Testis (tissue), 3 donors: ENCODE measurements around the gene MYO15B. TPM values are rescaled to one million over a fixed set of nuclear protein-coding genes. Genes with fewer than 3 reads are reported as not detected.

Experiments
- DNase-seq: peaks from one replicate; pipeline ENCODE4 v3.0.0-alpha.2; 2019
- H3K27ac ChIP-seq, 2 donors: fragments of 200-600 bp; sonication (generic); one replicate each; pipeline ENCODE4 v1.5.1; 2019
- H3K27me3 ChIP-seq: fragments of 200-600 bp; sonication (generic); one replicate; pipeline ENCODE4 v1.5.1; 2019
- H3K36me3 ChIP-seq: fragments of 200-600 bp; sonication (generic); one replicate; pipeline ENCODE4 v1.5.1; 2017; ENCODE audit warnings: low read depth; ENCODE audit errors: missing control alignments
- H3K4me1 ChIP-seq: fragments of 200-600 bp; sonication (generic); one replicate; pipeline ENCODE4 v1.5.1; 2019
- H3K4me3 ChIP-seq, 2 donors: fragments of 200-600 bp; sonication (generic); one replicate each; pipeline ENCODE4 v1.5.1; 2017 to 2019
- H3K9me3 ChIP-seq: fragments of 200-600 bp; sonication (generic); one replicate; pipeline ENCODE4 v1.5.1; 2017
- POLR2A ChIP-seq: fragments of 450-650 bp; IDR thresholded peaks from one replicate; pipeline ENCODE4 v1.6.1; 2017; ENCODE audit warnings: antibody characterized with exemption, mild to moderate bottlenecking, moderate library complexity
- WGBS, 2 donors: methylation state at CpG; one replicate each; pipeline ENCODE4 v1.1.5; 2018; 5-methylcytosine and 5-hydroxymethylcytosine counted together
- intact Hi-C: fragments of 100-400 bp; cut with DNase I; formaldehyde crosslinking; loops from one replicate; pipeline ENCODE4 v1.15.1; 2023; ENCODE audit warnings: low total_unique reads
- polyA plus RNA-seq: library from polyadenylated mRNA; stranded (reverse); fragments of 350-450 nt; fragmentation: Illumina TruSeq; extraction: RNeasy Lipid Tissue Mini Kit (QIAGEN cat#74804); gene quantifications from one replicate; pipeline ENCODE4 v1.2.3, GENCODE V29; 2014; ENCODE audit warnings: low read depth, low replicate concordance; ENCODE audit not compliant: insufficient read depth
- total RNA-seq, 2 donors: library from RNA; depleted of rRNA; stranded (reverse); fragments of >200 nt; gene quantifications; one replicate each; pipeline ENCODE4 v1.2.3, GENCODE V29; 2016
- TF ChIP-seq, protein P1 (sequence below), 3 experiments: fragments of 450-650 bp in 2 of 3; fragments of 200-600 bp in 1 of 3; sonication (generic) in 1 of 3; IDR thresholded peaks; one replicate each; pipeline ENCODE4 v1.5.1; 2016 to 2019; ENCODE audit warnings: antibody characterized with exemption in 3 of 3, mild to moderate bottlenecking in 2 of 3, moderate library complexity in 1 of 3

MYO15B gene
- total and polyA plus RNA-seq, 3 donors from 2014 or later: 70.4 to 142 (median 139) TPM

GRCh38 chr17:75612906-75613626, 25.5 kb downstream of the MYO15B start:
- Histone ChIP-seq H3K4me1 (no peaks in the 10 kb centered on the region), H3K36me3 (no peaks in the 10 kb centered on the region), H3K27me3 (no peaks in the 10 kb centered on the region), H3K4me3 (no peak overlapping the region), H3K9me3 (no peaks in the 10 kb centered on the region), H3K27ac (no peak overlapping the region)
- intact Hi-C loops: no loop called here
- TF ChIP-seq, protein P1, sequence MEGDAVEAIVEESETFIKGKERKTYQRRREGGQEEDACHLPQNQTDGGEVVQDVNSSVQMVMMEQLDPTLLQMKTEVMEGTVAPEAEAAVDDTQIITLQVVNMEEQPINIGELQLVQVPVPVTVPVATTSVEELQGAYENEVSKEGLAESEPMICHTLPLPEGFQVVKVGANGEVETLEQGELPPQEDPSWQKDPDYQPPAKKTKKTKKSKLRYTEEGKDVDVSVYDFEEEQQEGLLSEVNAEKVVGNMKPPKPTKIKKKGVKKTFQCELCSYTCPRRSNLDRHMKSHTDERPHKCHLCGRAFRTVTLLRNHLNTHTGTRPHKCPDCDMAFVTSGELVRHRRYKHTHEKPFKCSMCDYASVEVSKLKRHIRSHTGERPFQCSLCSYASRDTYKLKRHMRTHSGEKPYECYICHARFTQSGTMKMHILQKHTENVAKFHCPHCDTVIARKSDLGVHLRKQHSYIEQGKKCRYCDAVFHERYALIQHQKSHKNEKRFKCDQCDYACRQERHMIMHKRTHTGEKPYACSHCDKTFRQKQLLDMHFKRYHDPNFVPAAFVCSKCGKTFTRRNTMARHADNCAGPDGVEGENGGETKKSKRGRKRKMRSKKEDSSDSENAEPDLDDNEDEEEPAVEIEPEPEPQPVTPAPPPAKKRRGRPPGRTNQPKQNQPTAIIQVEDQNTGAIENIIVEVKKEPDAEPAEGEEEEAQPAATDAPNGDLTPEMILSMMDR (IDR thresholded peaks at IDR 0.05): no peak
- TF ChIP-seq POLR2A: no peak
- DNase-seq: no peak
- WGBS, 2 donors: 85 to 87% methylated on average over 10 to 27 of the region's 27 CpGs

DNA sequence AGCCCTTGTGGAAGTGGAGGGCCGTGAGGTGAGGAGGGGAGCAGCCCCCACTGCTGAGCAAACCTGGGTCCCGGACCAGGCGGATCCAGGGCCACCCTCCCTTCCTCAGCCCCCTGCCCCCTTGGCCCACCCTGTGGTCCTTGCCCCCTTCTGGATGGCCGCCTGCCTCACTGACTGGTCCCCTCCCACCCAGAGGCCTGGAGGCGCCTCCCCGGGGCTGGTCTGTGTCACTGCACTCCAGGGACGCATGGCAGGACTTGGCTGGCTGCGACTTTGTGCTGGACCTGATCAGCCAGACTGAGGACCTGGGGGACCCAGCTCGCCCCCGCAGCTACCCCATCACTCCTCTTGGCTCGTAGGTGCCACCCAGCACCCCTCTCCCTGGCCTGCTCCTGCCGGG, 26.4 kb downstream of the MYO15B start:
- intact Hi-C loops: no loop called here
- Histone ChIP-seq H3K4me3 (no peak overlapping the region), H3K36me3 (no peaks in the 10 kb centered on the region), H3K27ac (no peak overlapping the region), H3K4me1 (no peaks in the 10 kb centered on the region), H3K27me3 (no peaks in the 10 kb centered on the region), H3K9me3 (no peaks in the 10 kb centered on the region)
- no peak for TF ChIP-seq POLR2A
- TF ChIP-seq, protein P1 (IDR thresholded peaks at IDR 0.05): no peak
- no peak for DNase-seq
- 93 to 95% methylated on average over 8 to 12 of the region's 12 CpGs for WGBS, 2 donors

GRCh38 chr17:75614556-75615270, 27.1 kb downstream of the MYO15B start:
- Histone ChIP-seq H3K9me3 (no peaks in the 10 kb centered on the region), H3K4me3 (no peak overlapping the region), H3K27ac (no peak overlapping the region), H3K27me3 (no peaks in the 10 kb centered on the region), H3K36me3 (no peaks in the 10 kb centered on the region), H3K4me1 (no peaks in the 10 kb centered on the region)
- 93 to 96% methylated on average over 5 to 14 of the region's 19 CpGs for WGBS, 2 donors
- intact Hi-C loops: no loop called here
- DNase-seq: no peak
- TF ChIP-seq POLR2A: no peak
- TF ChIP-seq, protein P1 (IDR thresholded peaks at IDR 0.05): no peak

DNA sequence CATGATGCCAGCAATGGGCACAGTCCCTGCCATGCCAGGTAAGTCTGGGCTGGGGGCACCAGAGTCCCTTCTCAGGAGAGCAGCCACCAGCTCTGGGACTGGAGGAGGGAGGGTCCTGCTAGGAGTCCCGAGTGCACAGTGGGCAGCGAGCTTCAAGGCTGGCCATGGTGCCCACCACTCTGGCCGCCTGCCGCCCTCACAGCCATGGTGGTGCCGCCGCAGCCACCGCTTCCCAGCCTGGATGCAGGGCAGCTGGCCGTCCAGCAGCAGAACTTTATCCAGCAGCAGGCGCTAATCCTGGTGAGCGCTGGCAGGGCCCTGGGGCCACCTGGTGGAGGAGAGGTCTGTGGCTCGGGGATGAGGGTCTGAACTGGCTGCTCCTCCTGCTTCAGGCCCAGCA, 27.7 kb downstream of the MYO15B start:
- no peaks in the 10 kb centered on the region for H3K36me3 ChIP-seq
- 87 to 90% methylated on average over 3 to 8 of the region's 11 CpGs for WGBS, 2 donors
- intact Hi-C loops: no loop called here
- no peaks in the 10 kb centered on the region for H3K9me3 ChIP-seq
- H3K4me3 ChIP-seq: no peak overlapping the region
- no peaks in the 10 kb centered on the region for H3K4me1 ChIP-seq
- no peak for DNase-seq
- H3K27ac ChIP-seq: no peak overlapping the region
- no peak for TF ChIP-seq POLR2A
- TF ChIP-seq, protein P1 (IDR thresholded peaks at IDR 0.05): no peak
- no peaks in the 10 kb centered on the region for H3K27me3 ChIP-seq
